ENCODE data around the gene PRR12.

The PRR12 gene, protein sequence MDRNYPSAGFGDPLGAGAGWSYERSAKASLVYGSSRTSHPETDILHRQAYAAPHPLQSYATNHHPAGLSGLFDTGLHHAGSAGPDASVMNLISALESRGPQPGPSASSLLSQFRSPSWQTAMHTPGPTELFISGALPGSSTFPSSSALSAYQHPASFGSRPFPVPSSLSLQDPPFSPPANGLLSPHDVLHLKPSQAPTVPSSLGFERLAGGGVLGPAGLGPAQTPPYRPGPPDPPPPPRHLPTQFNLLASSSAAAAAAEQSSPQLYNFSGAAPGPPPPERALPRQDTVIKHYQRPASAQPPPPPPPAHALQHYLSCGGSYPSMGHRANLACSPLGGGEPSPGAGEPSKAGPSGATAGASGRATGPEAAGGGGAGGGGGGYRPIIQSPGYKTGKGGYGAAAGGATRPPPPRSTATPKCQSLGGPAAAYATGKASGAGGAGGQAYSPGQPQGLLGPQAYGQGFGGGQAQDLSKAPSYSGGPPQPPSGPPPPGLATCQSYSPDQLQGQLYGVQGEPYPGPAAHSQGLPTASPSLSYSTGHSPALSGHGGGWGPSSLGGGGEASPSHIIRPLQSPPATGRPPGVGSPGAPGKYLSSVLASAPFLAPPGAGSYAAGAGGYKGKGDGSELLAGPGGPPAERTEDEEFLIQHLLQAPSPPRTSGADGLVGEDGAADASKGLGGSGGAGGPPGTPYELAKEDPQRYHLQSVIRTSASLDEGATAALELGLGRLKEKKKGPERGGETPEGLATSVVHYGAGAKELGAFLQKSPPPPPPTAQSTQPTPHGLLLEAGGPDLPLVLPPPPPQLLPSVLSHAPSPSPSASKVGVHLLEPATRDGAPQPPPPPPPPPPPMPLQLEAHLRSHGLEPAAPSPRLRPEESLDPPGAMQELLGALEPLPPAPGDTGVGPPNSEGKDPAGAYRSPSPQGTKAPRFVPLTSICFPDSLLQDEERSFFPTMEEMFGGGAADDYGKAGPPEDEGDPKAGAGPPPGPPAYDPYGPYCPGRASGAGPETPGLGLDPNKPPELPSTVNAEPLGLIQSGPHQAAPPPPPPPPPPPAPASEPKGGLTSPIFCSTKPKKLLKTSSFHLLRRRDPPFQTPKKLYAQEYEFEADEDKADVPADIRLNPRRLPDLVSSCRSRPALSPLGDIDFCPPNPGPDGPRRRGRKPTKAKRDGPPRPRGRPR (N-terminal part only)

DNA sequence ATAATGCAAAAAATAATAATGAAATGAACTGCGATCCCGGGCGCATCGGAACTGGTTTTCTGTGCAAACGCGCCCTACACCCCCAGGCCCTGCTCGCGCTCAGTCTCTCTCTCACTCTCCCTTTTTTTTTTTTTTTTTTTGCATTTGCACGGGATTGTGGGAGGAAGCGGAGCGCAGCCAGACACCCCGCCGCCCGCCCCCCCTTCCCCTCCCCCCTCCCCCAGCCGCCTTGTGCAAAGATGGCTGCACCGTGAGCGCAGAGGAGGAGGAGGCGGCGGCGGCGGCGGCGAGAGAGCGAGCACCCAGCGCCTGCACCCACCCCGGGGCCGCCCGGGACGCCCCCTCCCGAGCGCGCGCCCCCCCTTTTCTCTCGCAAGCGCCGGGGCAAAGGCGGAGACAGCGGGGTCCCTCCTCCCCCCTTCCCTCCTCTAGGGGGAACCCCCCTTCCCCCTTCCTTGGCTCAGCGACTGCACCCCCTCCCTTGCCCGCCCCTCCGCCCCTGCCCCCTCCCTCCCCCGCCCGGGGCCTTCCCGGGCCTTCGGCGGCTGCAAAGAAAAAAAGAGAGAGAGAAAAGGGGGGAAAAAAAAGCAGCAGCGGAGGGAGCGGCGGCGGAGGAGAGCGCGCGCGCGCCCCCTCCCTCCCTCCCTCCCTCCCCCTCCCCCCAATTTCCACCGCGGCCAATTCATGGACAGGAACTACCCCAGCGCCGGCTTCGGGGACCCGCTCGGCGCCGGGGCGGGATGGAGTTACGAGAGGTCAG lies at the start of gene PRR12:
PRR12 (plus strand) TSS at position 212 of the 760 bp plus-strand sequence; CDS start at position 685, 473 bp downstream.
- POLR2A ChIA-PET, result interaction anchor here (0.7 kb wide), 1 partner anchor 30 kb away, joined by 7 read pairs; no protein-coding TSS in a partner anchor
- CTCF ChIA-PET, result interaction anchor here (1.0 to 2.4 kb wide), 2 partner anchors 21 to 90 kb away, joined by 3 to 12 read pairs; no protein-coding TSS in a partner anchor
- peak; percentile 84 for DNase-seq (ENCODE audit: extremely low spot score)
- TF ChIP-seq, protein P1, sequence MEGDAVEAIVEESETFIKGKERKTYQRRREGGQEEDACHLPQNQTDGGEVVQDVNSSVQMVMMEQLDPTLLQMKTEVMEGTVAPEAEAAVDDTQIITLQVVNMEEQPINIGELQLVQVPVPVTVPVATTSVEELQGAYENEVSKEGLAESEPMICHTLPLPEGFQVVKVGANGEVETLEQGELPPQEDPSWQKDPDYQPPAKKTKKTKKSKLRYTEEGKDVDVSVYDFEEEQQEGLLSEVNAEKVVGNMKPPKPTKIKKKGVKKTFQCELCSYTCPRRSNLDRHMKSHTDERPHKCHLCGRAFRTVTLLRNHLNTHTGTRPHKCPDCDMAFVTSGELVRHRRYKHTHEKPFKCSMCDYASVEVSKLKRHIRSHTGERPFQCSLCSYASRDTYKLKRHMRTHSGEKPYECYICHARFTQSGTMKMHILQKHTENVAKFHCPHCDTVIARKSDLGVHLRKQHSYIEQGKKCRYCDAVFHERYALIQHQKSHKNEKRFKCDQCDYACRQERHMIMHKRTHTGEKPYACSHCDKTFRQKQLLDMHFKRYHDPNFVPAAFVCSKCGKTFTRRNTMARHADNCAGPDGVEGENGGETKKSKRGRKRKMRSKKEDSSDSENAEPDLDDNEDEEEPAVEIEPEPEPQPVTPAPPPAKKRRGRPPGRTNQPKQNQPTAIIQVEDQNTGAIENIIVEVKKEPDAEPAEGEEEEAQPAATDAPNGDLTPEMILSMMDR (IDR thresholded peaks at IDR 0.05; ENCODE audit: control extremely low read depth, extremely low read depth, low read depth, missing control alignments), result no peak

DNA sequence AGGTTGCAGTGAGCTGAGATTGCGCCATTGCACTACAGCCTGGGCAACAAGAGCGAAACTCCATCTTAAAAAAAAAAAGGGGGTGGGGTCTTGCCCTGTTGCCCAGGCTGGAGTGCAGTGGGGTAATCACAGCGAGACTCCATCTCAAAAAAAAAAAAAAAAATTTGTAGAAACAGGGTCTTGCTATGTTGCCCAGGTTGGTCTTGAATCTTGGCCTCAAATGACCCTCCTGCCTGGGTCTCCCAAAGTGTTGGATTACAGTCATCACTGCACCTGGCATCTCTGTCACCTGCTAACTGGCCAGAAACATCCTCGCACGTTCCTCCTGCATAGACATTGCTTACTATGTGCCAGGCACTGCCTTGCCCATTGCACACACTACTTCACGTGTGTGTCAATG lies 49.1 kb upstream of the PRR12 start:
- POLR2A ChIA-PET, result no interaction called here
- TF ChIP-seq, protein P1 (IDR thresholded peaks at IDR 0.05; ENCODE audit: control extremely low read depth, extremely low read depth, low read depth, missing control alignments), result no peak
- no peak for DNase-seq (ENCODE audit: extremely low spot score)
- CTCF ChIA-PET, result interaction anchor here (1.7 kb wide), 1 partner anchor 35 kb away, joined by 6 read pairs; no protein-coding TSS in a partner anchor

DNA sequence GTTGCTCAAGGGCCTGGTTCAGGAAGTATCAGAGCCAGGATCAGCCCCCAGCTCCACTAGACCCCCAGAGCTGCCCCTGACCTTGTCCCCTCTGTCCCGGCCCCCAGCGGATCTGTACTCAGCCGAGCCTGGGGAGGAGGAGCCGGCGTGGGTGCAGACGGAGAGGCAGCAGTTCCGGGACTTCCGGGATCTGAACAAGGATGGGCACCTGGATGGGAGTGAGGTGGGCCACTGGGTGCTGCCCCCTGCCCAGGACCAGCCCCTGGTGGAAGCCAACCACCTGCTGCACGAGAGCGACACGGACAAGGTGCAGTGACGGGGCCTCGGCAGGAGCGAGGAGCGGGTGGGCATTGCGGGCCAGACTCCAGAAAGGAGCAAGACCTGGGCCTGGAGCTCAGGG lies 48.5 kb upstream of the PRR12 start:
- TF ChIP-seq, protein P1 (IDR thresholded peaks at IDR 0.05; ENCODE audit: control extremely low read depth, extremely low read depth, low read depth, missing control alignments), result no peak
- no peak for DNase-seq (ENCODE audit: extremely low spot score)
- POLR2A ChIA-PET, result no interaction called here
- CTCF ChIA-PET, result interaction anchor here (1.0 to 1.4 kb wide), 3 partner anchors 8 to 27 kb away, joined by 3 to 4 read pairs (median 3); no protein-coding TSS in a partner anchor

DNA sequence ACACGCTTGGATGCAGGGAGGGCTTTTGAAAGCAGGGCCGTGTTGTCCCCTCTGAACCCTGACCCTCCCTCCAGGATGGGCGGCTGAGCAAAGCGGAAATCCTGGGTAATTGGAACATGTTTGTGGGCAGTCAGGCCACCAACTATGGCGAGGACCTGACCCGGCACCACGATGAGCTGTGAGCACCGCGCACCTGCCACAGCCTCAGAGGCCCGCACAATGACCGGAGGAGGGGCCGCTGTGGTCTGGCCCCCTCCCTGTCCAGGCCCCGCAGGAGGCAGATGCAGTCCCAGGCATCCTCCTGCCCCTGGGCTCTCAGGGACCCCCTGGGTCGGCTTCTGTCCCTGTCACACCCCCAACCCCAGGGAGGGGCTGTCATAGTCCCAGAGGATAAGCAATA lies 48.0 kb upstream of the PRR12 start:
- DNase-seq (ENCODE audit: extremely low spot score), result no peak
- ChIA-PET CTCF (interaction anchor here (1.0 to 1.4 kb wide), 4 partner anchors 9 to 27 kb away, joined by 3 to 4 read pairs (median 3); no protein-coding TSS in a partner anchor), POLR2A (no interaction called here)
- TF ChIP-seq, protein P1 (IDR thresholded peaks at IDR 0.05; ENCODE audit: control extremely low read depth, extremely low read depth, low read depth, missing control alignments), result no peak

DNA sequence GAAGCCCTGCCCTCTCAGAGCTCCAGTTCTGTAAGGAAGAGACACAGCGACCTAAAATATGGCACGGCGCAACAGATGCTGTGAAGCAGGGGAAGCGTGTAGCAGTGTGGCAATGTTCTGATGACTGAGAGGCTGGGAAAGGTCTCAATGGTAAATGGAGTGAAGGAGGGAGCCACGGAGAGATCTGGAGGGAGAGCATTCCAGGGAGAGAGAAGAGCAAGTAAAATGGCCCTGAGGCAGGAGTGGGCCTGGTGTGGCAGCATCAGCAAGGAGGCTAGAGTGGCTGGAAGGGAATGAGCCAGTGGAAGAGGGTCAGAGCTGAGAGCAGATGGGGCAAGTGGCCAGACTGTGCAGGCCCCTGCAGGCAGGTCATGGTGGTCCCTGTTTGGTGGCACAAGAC lies 46.8 kb upstream of the PRR12 start:
- TF ChIP-seq, protein P1 (IDR thresholded peaks at IDR 0.05; ENCODE audit: control extremely low read depth, extremely low read depth, low read depth, missing control alignments), result no peak
- CTCF ChIA-PET, result interaction anchor here (1.1 to 1.6 kb wide), 2 partner anchors 22 to 37 kb away, joined by 3 to 6 read pairs; no protein-coding TSS in a partner anchor
- DNase-seq (ENCODE audit: extremely low spot score), result no peak
- POLR2A ChIA-PET, result no interaction called here
